B cell (primary cell): Measurements from ENCODE around the gene PGS1. TPM values are rescaled to one million over a fixed set of nuclear protein-coding genes. Genes with fewer than 3 reads are reported as not detected.

Source experiments
- ATAC-seq: fragments of 200-7000 bp; cut with Tn5 transposase; one replicate; pipeline ENCODE4 v1.10.0; 2021; ENCODE audit warnings: low read depth, mild to moderate bottlenecking, moderate number of reproducible peaks, moderate library complexity
- CTCF ChIA-PET: fragments of 350-600 bp; sonication (Branson Sonifier 250); formaldehyde crosslinking; loops from one replicate; lab custom pipeline; 2021; ENCODE audit warnings: antibody characterized with exemption, inconsistent platforms; lab: Charles Lee
- POLR2A ChIA-PET: fragments of 350-600 bp; sonication (Branson Sonifier 250); formaldehyde crosslinking; loops from one replicate; lab custom pipeline; 2021; ENCODE audit warnings: antibody characterized with exemption; lab: Charles Lee
- DNase-seq: peaks from one replicate; pipeline ENCODE4 v3.0.0; 2013
- H2AFZ ChIP-seq: 2 replicates; pipeline ENCODE4 v1.6.1; 2012; ENCODE audit warnings: mild to moderate bottlenecking, low read depth, low read length; ENCODE audit not compliant: insufficient read depth, poor library complexity, severe bottlenecking
- H3K27ac ChIP-seq, 2 donors: 1 replicate in 1 of 2; 2 replicates in 1 of 2; pipeline ENCODE4 v1.5.1; 2012 to 2013; ENCODE audit warnings: low read length in 2 of 2, mild to moderate bottlenecking in 2 of 2, moderate library complexity in 1 of 2
- H3K27me3 ChIP-seq, 4 experiments: fragments of 200-600 bp in 1 of 4; sonication (generic) in 1 of 4; replicated peaks in 1 of 4; 1 replicate in 2 of 4; 2 replicates in 2 of 4; pipeline versions ENCODE4 v1.6.1 to v1.7.0; 2013 to 2016; ENCODE audit warnings: low read length in 3 of 4, mild to moderate bottlenecking in 2 of 4, mixed read lengths in 1 of 4, moderate library complexity in 1 of 4; ENCODE audit not compliant: insufficient read depth in 4 of 4, control insufficient read depth in 3 of 4; ENCODE audit errors: control extremely low read depth in 1 of 4
- H3K36me3 ChIP-seq, 2 experiments: replicated peaks in 1 of 2; 1 replicate in 1 of 2; 2 replicates in 1 of 2; pipeline versions ENCODE4 v1.6.1 to v1.7.1; 2013; ENCODE audit warnings: low read length in 1 of 2; ENCODE audit not compliant: insufficient read depth in 2 of 2, control insufficient read depth in 1 of 2; ENCODE audit errors: control extremely low read depth in 1 of 2, extremely low read depth in 1 of 2
- H3K4me1 ChIP-seq, 2 donors: fragments of 200-600 bp in 1 of 2; sonication (generic) in 1 of 2; 1 replicate in 1 of 2; 2 replicates in 1 of 2; pipeline versions ENCODE4 v1.5.1 to v1.6.1; 2013 to 2017; ENCODE audit warnings: low read length in 2 of 2; ENCODE audit not compliant: control insufficient read depth in 2 of 2, insufficient read depth in 2 of 2
- H3K4me2 ChIP-seq: replicated peaks from 2 replicates; pipeline ENCODE3; 2012; ENCODE audit warnings: mild to moderate bottlenecking, low read depth, low read length; ENCODE audit not compliant: poor library complexity, severe bottlenecking
- H3K4me3 ChIP-seq, 5 experiments: fragments of 200-600 bp in 1 of 5; sonication (generic) in 1 of 5; 1 replicate in 3 of 5; 2 replicates in 2 of 5; pipeline versions ENCODE4 v1.5.1 to v1.7.0; 2011 to 2016; ENCODE audit warnings: low read length in 4 of 5, mild to moderate bottlenecking in 4 of 5, low read depth in 2 of 5, control low read depth in 1 of 5, moderate library complexity in 1 of 5; ENCODE audit not compliant: insufficient read depth in 1 of 5; ENCODE audit errors: control extremely low read depth in 1 of 5, extremely low read depth in 1 of 5
- H3K79me2 ChIP-seq: fragments of 200-600 bp; sonication (generic); one replicate; pipeline ENCODE4 v1.6.0; 2016; ENCODE audit warnings: low read length; ENCODE audit not compliant: control insufficient read depth, insufficient read depth
- H3K9ac ChIP-seq: fragments of 200-600 bp; sonication (generic); 2 replicates; pipeline ENCODE4 v1.6.1; 2017; ENCODE audit warnings: mild to moderate bottlenecking, low read length, moderate library complexity
- H3K9me3 ChIP-seq, 3 donors: one replicate each; pipeline versions ENCODE4 v1.6.1 to v1.7.1; 2013; ENCODE audit warnings: low read length in 2 of 3; ENCODE audit not compliant: control insufficient read depth in 2 of 3, insufficient read depth in 1 of 3; ENCODE audit errors: control extremely low read depth in 1 of 3
- H4K20me1 ChIP-seq: 2 replicates; pipeline ENCODE4 v1.6.0; 2012; ENCODE audit warnings: mild to moderate bottlenecking, low read length; ENCODE audit not compliant: insufficient read depth, control insufficient read depth, poor library complexity, severe bottlenecking
- H3K27ac Mint-ChIP-seq: one replicate; pipeline ENCODE4 v1.8.0; 2021; ENCODE audit warnings: mixed read lengths
- H3K27me3 Mint-ChIP-seq: one replicate; pipeline ENCODE4 v1.8.0; 2021; ENCODE audit warnings: mixed read lengths
- H3K4me1 Mint-ChIP-seq: one replicate; pipeline ENCODE4 v1.8.0; 2021; ENCODE audit warnings: mixed read lengths
- H3K4me3 Mint-ChIP-seq: one replicate; pipeline ENCODE4 v1.8.0; 2021; ENCODE audit warnings: mixed read lengths
- H3K9me3 Mint-ChIP-seq: one replicate; pipeline ENCODE4 v1.8.0; 2022; ENCODE audit warnings: mixed read lengths; ENCODE audit not compliant: insufficient read depth
- EZH2 ChIP-seq: IDR thresholded peaks from 2 replicates; pipeline ENCODE4 v1.6.1; 2012; ENCODE audit warnings: borderline replicate concordance, low read depth, mild to moderate bottlenecking, moderate library complexity, low read length; ENCODE audit not compliant: insufficient read depth, poor library complexity, severe bottlenecking
- WGBS: methylation state at CpG from one replicate; pipeline ENCODE4 v1.1.5; 2013; ENCODE audit warnings: missing lambda C conversion rate; ENCODE audit not compliant: insufficient coverage; 5-methylcytosine and 5-hydroxymethylcytosine counted together
- intact Hi-C: fragments of 100-400 bp; cut with micrococcal nuclease; formaldehyde crosslinking; loops from one replicate; pipeline ENCODE4 v1.10.0; 2022
- polyA plus RNA-seq: library from polyadenylated mRNA; depleted of rRNA; stranded (reverse); fragments of >200 nt; gene quantifications from 2 replicates; pipeline ENCODE4 v1.2.3, GENCODE V29; 2012
- total RNA-seq, 2 donors: library from RNA; stranded (reverse); fragments of 120-200 nt in 1 of 2; gene quantifications; 1 replicate in 1 of 2; 2 replicates in 1 of 2; pipeline versions ENCODE4 v1.2.3 to v1.2.4, GENCODE V29; 2013 to 2022
- TF ChIP-seq, protein P1 (sequence below): fragments of 200-600 bp; IDR thresholded peaks from one replicate; pipeline ENCODE4 v1.8.0; 2022; ENCODE audit warnings: antibody characterized with exemption, mild to moderate bottlenecking

The PGS1 gene
- total and polyA plus RNA-seq, 2 donors (not counting 1 experiment from before 2014, with no cell fraction given): 85.1 to 88.3 TPM

GRCh38 chr17:78431692-78431958, 53.2 kb downstream of the PGS1 start:
- WGBS: 90% methylated on average over 11 of the region's 11 CpGs
- Histone ChIP-seq H3K36me3 (peaks cover 0 to 10% of the 10 kb centered on the region in 2 experiments), H4K20me1 (no peaks in the 10 kb centered on the region), H2AFZ (no peak overlapping the region), H3K9ac (no peak overlapping the region), H3K27me3 (no peaks in the 10 kb centered on the region), H3K9me3 (no peaks in the 10 kb centered on the region), H3K79me2 (no peaks in the 10 kb centered on the region), H3K4me2 (no peak overlapping the region), H3K4me1 (no peaks in the 10 kb centered on the region), H3K4me3 (no peak overlapping the region), H3K27ac (no peak overlapping the region)
- intact Hi-C loops: no loop called here
- CTCF ChIA-PET: interaction anchor here (0.6 to 1.3 kb wide), 2 partner anchors 10 to 1333 kb away, joined by 3 to 4 read pairs; no protein-coding TSS in a partner anchor
- no peak overlapping the region for H3K4me3 Mint-ChIP-seq
- POLR2A ChIA-PET: no interaction called here
- no peaks in the 10 kb centered on the region for H3K27me3 Mint-ChIP-seq
- no peaks in the 10 kb centered on the region for H3K4me1 Mint-ChIP-seq
- ATAC-seq: no peak
- TF ChIP-seq, protein P1, sequence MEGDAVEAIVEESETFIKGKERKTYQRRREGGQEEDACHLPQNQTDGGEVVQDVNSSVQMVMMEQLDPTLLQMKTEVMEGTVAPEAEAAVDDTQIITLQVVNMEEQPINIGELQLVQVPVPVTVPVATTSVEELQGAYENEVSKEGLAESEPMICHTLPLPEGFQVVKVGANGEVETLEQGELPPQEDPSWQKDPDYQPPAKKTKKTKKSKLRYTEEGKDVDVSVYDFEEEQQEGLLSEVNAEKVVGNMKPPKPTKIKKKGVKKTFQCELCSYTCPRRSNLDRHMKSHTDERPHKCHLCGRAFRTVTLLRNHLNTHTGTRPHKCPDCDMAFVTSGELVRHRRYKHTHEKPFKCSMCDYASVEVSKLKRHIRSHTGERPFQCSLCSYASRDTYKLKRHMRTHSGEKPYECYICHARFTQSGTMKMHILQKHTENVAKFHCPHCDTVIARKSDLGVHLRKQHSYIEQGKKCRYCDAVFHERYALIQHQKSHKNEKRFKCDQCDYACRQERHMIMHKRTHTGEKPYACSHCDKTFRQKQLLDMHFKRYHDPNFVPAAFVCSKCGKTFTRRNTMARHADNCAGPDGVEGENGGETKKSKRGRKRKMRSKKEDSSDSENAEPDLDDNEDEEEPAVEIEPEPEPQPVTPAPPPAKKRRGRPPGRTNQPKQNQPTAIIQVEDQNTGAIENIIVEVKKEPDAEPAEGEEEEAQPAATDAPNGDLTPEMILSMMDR: no peak
- no peak for DNase-seq
- H3K27ac Mint-ChIP-seq: no peak overlapping the region
- no peaks in the 10 kb centered on the region for H3K9me3 Mint-ChIP-seq

- Histone ChIP-seq H3K79me2 (no peaks in the 10 kb centered on the region), H3K27me3 (no peaks in the 10 kb centered on the region), H3K9me3 (no peaks in the 10 kb centered on the region), H3K27ac (no peak overlapping the region), H4K20me1 (no peaks in the 10 kb centered on the region), H3K4me3 (no peak overlapping the region), H3K4me2 (no peak overlapping the region), H3K9ac (no peak overlapping the region), H2AFZ (no peak overlapping the region), H3K4me1 (no peaks in the 10 kb centered on the region), H3K36me3 (peaks cover 0 to 7% of the 10 kb centered on the region in 2 experiments)
- no peak for DNase-seq
- no peaks in the 10 kb centered on the region for H3K9me3 Mint-ChIP-seq
- H3K27ac Mint-ChIP-seq: no peak overlapping the region
- CTCF ChIA-PET: interaction anchor here (0.5 to 1.3 kb wide), 2 partner anchors 10 to 244 kb away, joined by 3 to 4 read pairs; no protein-coding TSS in a partner anchor
- no peak overlapping the region for H3K4me3 Mint-ChIP-seq
- peaks cover 3% of the 10 kb centered on the region for H3K27me3 Mint-ChIP-seq
- ATAC-seq: no peak
- peaks cover 1% of the 10 kb centered on the region for H3K4me1 Mint-ChIP-seq
- POLR2A ChIA-PET: interaction anchor here (0.7 kb wide), 1 partner anchor 359 kb away, joined by 8 read pairs; no protein-coding TSS in a partner anchor
- TF ChIP-seq EZH2: no peak
- TF ChIP-seq, protein P1: no peak
- intact Hi-C loops: no loop called here
- WGBS: 82% methylated on average over 17 of the region's 21 CpGs
These were observed 54.0 kb downstream of the PGS1 start for GRCh38 chr17:78432226-78433012.
